ENCODE measurements around the gene GRHL3.

GRHL3 gene

GRCh38 chr1:24317956-24318614, 1.1 kb upstream of the GRHL3 start:
- no peak for DNase-seq (ENCODE audit: low spot score)

- DNase-seq (ENCODE audit: low spot score), result no peak
These were observed 394 bp upstream of the GRHL3 start for GRCh38 chr1:24318615-24319311.

GRCh38 chr1:24319962-24320361, 805 bp downstream of the GRHL3 start:
- no peak for DNase-seq (ENCODE audit: low spot score)

- DNase-seq (ENCODE audit: low spot score), result no peak
These were observed 2.0 kb downstream of the GRHL3 start for GRCh38 chr1:24321126-24321525.

- peak; percentile 31 for DNase-seq (ENCODE audit: low spot score)
These were observed 2.7 kb downstream of the GRHL3 start for GRCh38 chr1:24321697-24322469.

- no peak for DNase-seq (ENCODE audit: low spot score)
These were observed 3.5 kb downstream of the GRHL3 start for GRCh38 chr1:24322470-24323177.

- no peak for DNase-seq (ENCODE audit: low spot score)
These were observed 4.1 kb downstream of the GRHL3 start for GRCh38 chr1:24323281-24323680.

GRCh38 chr1:24324903-24325302, 5.7 kb downstream of the GRHL3 start:
- no peak for DNase-seq (ENCODE audit: low spot score)

- DNase-seq (ENCODE audit: low spot score), result no peak
These were observed 6.7 kb downstream of the GRHL3 start for GRCh38 chr1:24325587-24326449.

GRCh38 chr1:24327486-24327885, 8.3 kb downstream of the GRHL3 start:
- no peak for DNase-seq (ENCODE audit: low spot score)

- no peak for DNase-seq (ENCODE audit: low spot score)
These were observed 8.7 kb downstream of the GRHL3 start for GRCh38 chr1:24327891-24328290.

- DNase-seq (ENCODE audit: low spot score), result no peak
These were observed 10.2 kb downstream of the GRHL3 start for GRCh38 chr1:24329331-24329730.

- DNase-seq (ENCODE audit: low spot score), result no peak
These were observed 10.8 kb downstream of the GRHL3 start for GRCh38 chr1:24329797-24330543.

GRCh38 chr1:24331961-24332673, 13.0 kb downstream of the GRHL3 start:
- DNase-seq (ENCODE audit: low spot score), result no peak

- no peak for DNase-seq (ENCODE audit: low spot score)
These were observed 16.9 kb downstream of the GRHL3 start for GRCh38 chr1:24336075-24336474.

GRCh38 chr1:24337455-24337854, 18.3 kb downstream of the GRHL3 start:
- DNase-seq (ENCODE audit: low spot score), result no peak

- DNase-seq (ENCODE audit: low spot score), result no peak
These were observed 19.3 kb downstream of the GRHL3 start for GRCh38 chr1:24338447-24338846.

GRCh38 chr1:24339996-24340395, 20.8 kb downstream of the GRHL3 start:
- no peak for DNase-seq (ENCODE audit: low spot score)

GRCh38 chr1:24340770-24341169, 21.6 kb downstream of the GRHL3 start:
- no peak for DNase-seq (ENCODE audit: low spot score)

- no peak for DNase-seq (ENCODE audit: low spot score)
These were observed 22.1 kb downstream of the GRHL3 start for GRCh38 chr1:24341260-24341659.
